K562 (cell line): ENCODE results near the gene SLC25A44. TPM values are rescaled to one million over a fixed set of nuclear protein-coding genes. Genes with fewer than 3 reads are reported as not detected.

Experiments used
- ATAC-seq: fragments of 200-7000 bp; cut with Tn5 transposase; 3 replicates; pipeline ENCODE4 v1.9.1; 2020; ENCODE audit warnings: moderate library complexity
- BruUV-seq: library from RNA; stranded (reverse); fragments of 400-500 nt; replicated peaks from 2 replicates; lab custom pipeline; 2021; lab: Mats Ljungman, UMichigan
- CTCF ChIA-PET: fragments of 300-600 bp; formaldehyde crosslinking; extraction: SDS; loops from one replicate; lab custom pipeline; 2021; ENCODE audit warnings: low intra/inter-chr PET ratio; lab: Yijun Ruan, JAX
- POLR2A ChIA-PET: fragments of 300-600, 350-650 bp; sonication (Branson Sonifier 250); formaldehyde crosslinking; extraction: SDS; loops from one replicate; lab custom pipeline; 2021; ENCODE audit warnings: antibody characterized with exemption, inconsistent platforms; lab: Yijun Ruan, JAX
- DNase-seq, 4 experiments: peaks; one replicate each; pipeline versions ENCODE4 v3.0.0 to v3.0.0-alpha.2; 2011 to 2018; ENCODE audit warnings: low spot score in 3 of 4, mixed read lengths in 3 of 4; ENCODE audit errors: extremely low read depth in 1 of 4
- FAIRE-seq: peaks from 2 replicates; lab custom pipeline; 2011; peaks lifted over from hg19 to GRCh38; lab: Jason Lieb, UNC
- H2AFZ ChIP-seq: 2 replicates; pipeline ENCODE4 v1.6.0; 2011; ENCODE audit warnings: low read depth, low read length, control low read depth, inconsistent platforms
- H3K27ac ChIP-seq: fragments of 200-600 bp; 3 replicates; pipeline ENCODE4 v1.8.0; 2011; ENCODE audit warnings: low read depth, mild to moderate bottlenecking, control low read depth, inconsistent platforms, low read length, moderate library complexity, mixed read lengths; ENCODE audit errors: extremely low read depth
- H3K27me3 ChIP-seq, 2 experiments: fragments of 300-600 bp in 1 of 2; 2 replicates in 1 of 2; 3 replicates in 1 of 2; pipeline versions ENCODE4 v1.6.0 to v1.8.0; 2011; ENCODE audit warnings: inconsistent platforms in 2 of 2, low read length in 2 of 2, mild to moderate bottlenecking in 1 of 2, mixed read lengths in 1 of 2, moderate library complexity in 1 of 2; ENCODE audit not compliant: control insufficient read depth in 2 of 2, insufficient read depth in 2 of 2
- H3K36me3 ChIP-seq: fragments of 300-600 bp; 3 replicates; pipeline ENCODE4 v1.8.0; 2011; ENCODE audit warnings: mild to moderate bottlenecking, low read length, inconsistent platforms; ENCODE audit not compliant: control insufficient read depth, insufficient read depth
- H3K4me1 ChIP-seq, 2 experiments: fragments of 200-600 bp in 1 of 2; replicated peaks in 1 of 2; 2 replicates in 1 of 2; 3 replicates in 1 of 2; pipeline versions ENCODE4 v1.5.1 to v1.8.0; 2011; ENCODE audit warnings: inconsistent platforms in 2 of 2, low read length in 2 of 2, mild to moderate bottlenecking in 1 of 2, mixed read lengths in 1 of 2, moderate library complexity in 1 of 2; ENCODE audit not compliant: control insufficient read depth in 2 of 2, insufficient read depth in 2 of 2
- H3K4me2 ChIP-seq: 2 replicates; pipeline ENCODE4 v1.6.1; 2011; ENCODE audit warnings: low read length, control low read depth, inconsistent platforms, mixed read lengths; ENCODE audit not compliant: insufficient read depth
- H3K4me3 ChIP-seq: fragments of 200-600 bp; sonication (generic), shearing (Covaris generic); 2 replicates; pipeline ENCODE4 v1.5.1; 2016; ENCODE audit warnings: control low read depth, inconsistent platforms
- H3K79me2 ChIP-seq: fragments of 200-600 bp; 3 replicates; pipeline ENCODE4 v1.8.0; 2011; ENCODE audit warnings: low read length, inconsistent platforms; ENCODE audit not compliant: control insufficient read depth, insufficient read depth
- H3K9ac ChIP-seq, 2 experiments: 2 replicates each; pipeline versions ENCODE4 v1.6.0 to v1.6.1; 2011; ENCODE audit warnings: low read depth in 2 of 2, low read length in 2 of 2, control low read depth in 1 of 2, inconsistent platforms in 1 of 2, mild to moderate bottlenecking in 1 of 2, mixed read lengths in 1 of 2; ENCODE audit not compliant: insufficient read depth in 1 of 2
- H3K9me1 ChIP-seq: one replicate; pipeline ENCODE4 v1.6.0; 2011; ENCODE audit warnings: inconsistent platforms, mild to moderate bottlenecking, low read length, moderate library complexity; ENCODE audit not compliant: control insufficient read depth, insufficient read depth
- H3K9me3 ChIP-seq: replicated peaks from 2 replicates; pipeline ENCODE4 v1.5.1; 2011; ENCODE audit warnings: low read depth, low read length, inconsistent platforms; ENCODE audit not compliant: control insufficient read depth, insufficient read depth
- H4K20me1 ChIP-seq: replicated peaks from 2 replicates; pipeline ENCODE4 v1.6.1; 2011; ENCODE audit warnings: low read length, inconsistent platforms, mixed read lengths; ENCODE audit not compliant: control insufficient read depth, insufficient read depth
- GATA2 ChIP-seq: sonication (generic); formaldehyde crosslinking; IDR thresholded peaks from 2 replicates; pipeline ENCODE4 v1.4.0; 2020; ENCODE audit warnings: mild to moderate bottlenecking, missing genetic modification reagents
- MCM5 ChIP-seq: fragments of 450-650 bp; IDR thresholded peaks from 2 replicates; pipeline ENCODE4 v1.6.1; 2016; ENCODE audit warnings: low read depth
- MTF1 ChIP-seq: fragments of 250-450 bp; sonication (Bioruptor Pico); IDR thresholded peaks from 2 replicates; pipeline ENCODE4 v1.9.0; 2021; ENCODE audit warnings: moderate library complexity, mild to moderate bottlenecking, inconsistent platforms, borderline replicate concordance
- SNIP1 ChIP-seq: fragments of 450-650 bp; IDR thresholded peaks from 2 replicates; pipeline ENCODE4 v1.7.1; 2017; ENCODE audit warnings: low read depth, mild to moderate bottlenecking
- STAT5A ChIP-seq: IDR thresholded peaks from 2 replicates; pipeline ENCODE4 v1.6.1; 2012; ENCODE audit warnings: low read length, inconsistent platforms, borderline replicate concordance
- ZBTB7A ChIP-seq: IDR thresholded peaks from 2 replicates; pipeline ENCODE4 v1.6.1; 2011; ENCODE audit warnings: low read depth, mild to moderate bottlenecking, low read length, moderate library complexity, borderline replicate concordance; ENCODE audit not compliant: control insufficient read depth
- ZFX ChIP-seq: sonication (generic); formaldehyde crosslinking; IDR thresholded peaks from 2 replicates; pipeline ENCODE4 v1.8.0; 2022; ENCODE audit warnings: mild to moderate bottlenecking, missing genetic modification reagents, moderate library complexity
- ZNF121 ChIP-seq: sonication (generic); formaldehyde crosslinking; conservative IDR thresholded peaks from 2 replicates; pipeline ENCODE4 v1.8.0; 2022; ENCODE audit warnings: missing genetic modification reagents
- ZNF143 ChIP-seq: sonication (generic); formaldehyde crosslinking; IDR thresholded peaks from 2 replicates; pipeline ENCODE4 v1.9.0; 2022; ENCODE audit warnings: mild to moderate bottlenecking, missing genetic modification reagents
- ZNF384 ChIP-seq: IDR thresholded peaks from 2 replicates; pipeline ENCODE4 v1.6.1; 2012; ENCODE audit warnings: low read depth, low read length, improper control_type of control experiment
- ZNF77 ChIP-seq: fragments of 250-450 bp; sonication (Bioruptor Pico); IDR thresholded peaks from 2 replicates; pipeline ENCODE4 v1.5.0; 2020
- ZNF830 ChIP-seq: fragments of 250-450 bp; sonication (Bioruptor Pico); IDR thresholded peaks from 2 replicates; pipeline ENCODE4 v1.5.0; 2021; ENCODE audit warnings: mild to moderate bottlenecking
- WGBS: fragments of 100-300 bp; shearing (Covaris generic); methylation state at CpG from one replicate; pipeline ENCODE4 v1.1.6; 2016; ENCODE audit warnings: low coverage, mixed read lengths; ENCODE audit not compliant: insufficient coverage; ENCODE audit errors: missing lambda C conversion rate; 5-methylcytosine and 5-hydroxymethylcytosine counted together
- in situ Hi-C: fragments of 300-500 bp; cut with MboI; formaldehyde crosslinking; loops from 4 replicates; pipeline ENCODE4 v1.15.0; 2018; ENCODE audit warnings: inconsistent platforms, mixed read lengths
- intact Hi-C: fragments of 100-400 bp; cut with micrococcal nuclease; formaldehyde crosslinking; loops from 2 replicates; pipeline ENCODE4 v1.14.2; 2022
- polyA plus RNA-seq, 8 experiments: library from polyadenylated mRNA; depleted of rRNA in 4 of 8; stranded (reverse) in 5 of 8; unstranded in 3 of 8; fragments of >200 nt; fragmentation: Nextera tagmentation in 2 of 8; fragmentation: Illumina TruSeq in 1 of 8; extraction: Ambion mirVana in 2 of 8; extraction: Trizol in 1 of 8; gene quantifications; 2 replicates each; pipeline versions ENCODE4 v1.2.1 to v1.2.3, GENCODE V29; 2011 to 2014; ENCODE audit warnings: inconsistent platforms in 1 of 8, missing spikeins in 1 of 8
- total RNA-seq, 7 experiments: library from RNA; depleted of rRNA in 6 of 7; stranded (reverse); fragments of >200 nt in 6 of 7; fragmentation: Illumina TruSeq in 2 of 7; extraction: Trizol in 2 of 7; gene quantifications; 2 replicates each; pipeline versions ENCODE4 v1.2.1 to v1.2.3, GENCODE V29; 2011 to 2021; ENCODE audit warnings: low replicate concordance in 1 of 7
- TF ChIP-seq, protein P1 (sequence below): fragments of 450-650 bp; formaldehyde crosslinking; IDR thresholded peaks from 2 replicates; pipeline ENCODE4 v1.4.0; 2022; ENCODE audit warnings: missing genetic modification characterization
- TF ChIP-seq, protein P2 (sequence below): fragments of 250-450 bp; sonication (Bioruptor Pico); IDR thresholded peaks from 2 replicates; pipeline ENCODE4 v1.4.0; 2020; ENCODE audit warnings: mild to moderate bottlenecking, moderate library complexity
- TF ChIP-seq, protein P3 (sequence below): fragments of 450-650 bp; formaldehyde crosslinking; conservative IDR thresholded peaks from 2 replicates; pipeline ENCODE4 v1.4.0; 2022; ENCODE audit warnings: mild to moderate bottlenecking, missing genetic modification characterization
- TF ChIP-seq, protein P4 (sequence below): IDR thresholded peaks from 2 replicates; pipeline ENCODE4 v1.6.1; 2011; ENCODE audit not compliant: insufficient read length; ENCODE audit errors: extremely low read depth

The SLC25A44 gene
- total and polyA plus RNA-seq, 9 of the 15 experiments (the other 6 are each of a cell fraction or from before 2014, with no cell fraction given): 4.4 to 22.8 (median 12.5) TPM

DNA sequence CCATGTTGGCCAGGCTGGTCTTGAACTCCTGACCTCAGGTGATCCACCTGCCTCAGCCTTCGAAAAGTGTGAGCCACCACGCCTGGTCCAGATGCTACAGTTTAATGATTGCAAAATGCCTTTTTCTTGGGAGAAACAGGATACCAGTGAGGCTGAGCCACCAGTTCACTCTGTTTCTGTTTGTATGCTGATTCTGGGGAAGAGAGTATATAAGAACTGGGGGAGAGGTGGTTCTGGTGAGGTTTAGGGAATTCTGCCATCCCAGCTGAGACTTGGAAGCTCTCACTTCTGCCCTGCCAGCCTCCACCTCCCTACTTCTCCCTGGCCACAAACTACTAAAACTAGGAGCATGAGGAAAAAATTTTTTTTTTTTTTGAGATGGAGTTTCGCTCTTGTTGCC, 10.8 kb downstream of the SLC25A44 start (continued):
- TF ChIP-seq ZNF77 (CRISPR knock-in tag) (no peak), ZNF830 (CRISPR knock-in tag) (no peak), ZNF121 (no peak), SNIP1 (no peak)
- TF ChIP-seq, protein P1, sequence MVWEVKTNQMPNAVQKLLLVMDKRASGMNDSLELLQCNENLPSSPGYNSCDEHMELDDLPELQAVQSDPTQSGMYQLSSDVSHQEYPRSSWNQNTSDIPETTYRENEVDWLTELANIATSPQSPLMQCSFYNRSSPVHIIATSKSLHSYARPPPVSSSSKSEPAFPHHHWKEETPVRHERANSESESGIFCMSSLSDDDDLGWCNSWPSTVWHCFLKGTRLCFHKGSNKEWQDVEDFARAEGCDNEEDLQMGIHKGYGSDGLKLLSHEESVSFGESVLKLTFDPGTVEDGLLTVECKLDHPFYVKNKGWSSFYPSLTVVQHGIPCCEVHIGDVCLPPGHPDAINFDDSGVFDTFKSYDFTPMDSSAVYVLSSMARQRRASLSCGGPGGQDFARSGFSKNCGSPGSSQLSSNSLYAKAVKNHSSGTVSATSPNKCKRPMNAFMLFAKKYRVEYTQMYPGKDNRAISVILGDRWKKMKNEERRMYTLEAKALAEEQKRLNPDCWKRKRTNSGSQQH (CRISPR knock-in tag): no peak

DNA sequence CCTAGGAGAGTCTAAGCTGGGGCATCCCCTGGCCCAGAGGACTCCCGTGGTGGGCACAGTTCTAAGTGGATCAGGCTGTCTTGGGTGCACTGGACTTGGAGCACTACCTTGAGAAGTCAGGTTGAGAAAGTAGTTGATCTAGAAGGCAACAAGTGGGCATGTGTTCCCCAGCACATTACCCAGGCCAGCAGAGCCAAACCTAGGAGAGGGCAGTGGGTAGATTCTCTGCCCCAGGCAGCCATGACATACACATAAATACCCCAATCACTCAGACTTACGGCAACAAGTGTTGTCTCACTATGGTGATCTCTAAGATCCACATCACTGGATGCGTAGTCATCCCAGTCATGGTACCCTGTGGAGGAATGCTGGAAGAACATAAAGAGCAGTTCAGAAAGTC, 17.3 kb downstream of the SLC25A44 start:
- FAIRE-seq (no peak), DNase-seq (no peak), ATAC-seq (no peak)
- ChIA-PET CTCF (no interaction called here), POLR2A (interaction anchor here (1.0 to 3.2 kb wide), 3 partner anchors 11 to 18 kb away, joined by 4 to 21 read pairs (median 9); partner anchors contain the start of gene SLC25A44)
- in situ Hi-C loops: no loop called here
- BruUV-seq: no TSS peak
- no peaks in the 10 kb centered on the region for H3K27me3 ChIP-seq
- no peak overlapping the region for H3K27ac ChIP-seq
- no peaks in the 10 kb centered on the region for H3K9me3 ChIP-seq
- peaks cover 63% of the 10 kb centered on the region for H3K36me3 ChIP-seq
- no peak overlapping the region for H3K4me2 ChIP-seq
- H3K4me1 ChIP-seq: peaks cover 11 to 13% of the 10 kb centered on the region in 2 experiments; a peak in 4 of 5 replicates
- H4K20me1 ChIP-seq: no peaks in the 10 kb centered on the region
- 80% methylated on average over 3 of the region's 3 CpGs for WGBS
- peaks cover 26% of the 10 kb centered on the region for H3K79me2 ChIP-seq
- no peak overlapping the region for H3K4me3 ChIP-seq
- H2AFZ ChIP-seq: no peak overlapping the region
- H3K9me1 ChIP-seq: no peaks in the 10 kb centered on the region
- intact Hi-C loops: loop anchor here (5.0 kb wide), 1 partner anchor 64 kb away; no protein-coding TSS in a partner anchor
- H3K9ac ChIP-seq: no peak overlapping the region; a peak in 1 of 4 replicates
- TF ChIP-seq ZNF384 (no peak), ZFX (CRISPR knock-in tag) (no peak), MCM5 (no peak), ZBTB7A (no peak), STAT5A (no peak), GATA2 (CRISPR knock-in tag) (no peak), ZNF143 (CRISPR knock-in tag) (no peak), MTF1 (CRISPR knock-in tag) (no peak)
- TF ChIP-seq, protein P2, sequence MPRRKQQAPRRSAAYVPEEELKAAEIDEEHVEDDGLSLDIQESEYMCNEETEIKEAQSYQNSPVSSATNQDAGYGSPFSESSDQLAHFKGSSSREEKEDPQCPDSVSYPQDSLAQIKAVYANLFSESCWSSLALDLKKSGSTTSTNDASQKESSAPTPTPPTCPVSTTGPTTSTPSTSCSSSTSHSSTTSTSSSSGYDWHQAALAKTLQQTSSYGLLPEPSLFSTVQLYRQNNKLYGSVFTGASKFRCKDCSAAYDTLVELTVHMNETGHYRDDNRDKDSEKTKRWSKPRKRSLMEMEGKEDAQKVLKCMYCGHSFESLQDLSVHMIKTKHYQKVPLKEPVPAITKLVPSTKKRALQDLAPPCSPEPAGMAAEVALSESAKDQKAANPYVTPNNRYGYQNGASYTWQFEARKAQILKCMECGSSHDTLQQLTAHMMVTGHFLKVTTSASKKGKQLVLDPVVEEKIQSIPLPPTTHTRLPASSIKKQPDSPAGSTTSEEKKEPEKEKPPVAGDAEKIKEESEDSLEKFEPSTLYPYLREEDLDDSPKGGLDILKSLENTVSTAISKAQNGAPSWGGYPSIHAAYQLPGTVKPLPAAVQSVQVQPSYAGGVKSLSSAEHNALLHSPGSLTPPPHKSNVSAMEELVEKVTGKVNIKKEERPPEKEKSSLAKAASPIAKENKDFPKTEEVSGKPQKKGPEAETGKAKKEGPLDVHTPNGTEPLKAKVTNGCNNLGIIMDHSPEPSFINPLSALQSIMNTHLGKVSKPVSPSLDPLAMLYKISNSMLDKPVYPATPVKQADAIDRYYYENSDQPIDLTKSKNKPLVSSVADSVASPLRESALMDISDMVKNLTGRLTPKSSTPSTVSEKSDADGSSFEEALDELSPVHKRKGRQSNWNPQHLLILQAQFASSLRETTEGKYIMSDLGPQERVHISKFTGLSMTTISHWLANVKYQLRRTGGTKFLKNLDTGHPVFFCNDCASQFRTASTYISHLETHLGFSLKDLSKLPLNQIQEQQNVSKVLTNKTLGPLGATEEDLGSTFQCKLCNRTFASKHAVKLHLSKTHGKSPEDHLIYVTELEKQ (CRISPR knock-in tag): no peak
- TF ChIP-seq, protein P3, sequence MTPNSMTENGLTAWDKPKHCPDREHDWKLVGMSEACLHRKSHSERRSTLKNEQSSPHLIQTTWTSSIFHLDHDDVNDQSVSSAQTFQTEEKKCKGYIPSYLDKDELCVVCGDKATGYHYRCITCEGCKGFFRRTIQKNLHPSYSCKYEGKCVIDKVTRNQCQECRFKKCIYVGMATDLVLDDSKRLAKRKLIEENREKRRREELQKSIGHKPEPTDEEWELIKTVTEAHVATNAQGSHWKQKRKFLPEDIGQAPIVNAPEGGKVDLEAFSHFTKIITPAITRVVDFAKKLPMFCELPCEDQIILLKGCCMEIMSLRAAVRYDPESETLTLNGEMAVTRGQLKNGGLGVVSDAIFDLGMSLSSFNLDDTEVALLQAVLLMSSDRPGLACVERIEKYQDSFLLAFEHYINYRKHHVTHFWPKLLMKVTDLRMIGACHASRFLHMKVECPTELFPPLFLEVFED (CRISPR knock-in tag): no peak
- TF ChIP-seq, protein P4, sequence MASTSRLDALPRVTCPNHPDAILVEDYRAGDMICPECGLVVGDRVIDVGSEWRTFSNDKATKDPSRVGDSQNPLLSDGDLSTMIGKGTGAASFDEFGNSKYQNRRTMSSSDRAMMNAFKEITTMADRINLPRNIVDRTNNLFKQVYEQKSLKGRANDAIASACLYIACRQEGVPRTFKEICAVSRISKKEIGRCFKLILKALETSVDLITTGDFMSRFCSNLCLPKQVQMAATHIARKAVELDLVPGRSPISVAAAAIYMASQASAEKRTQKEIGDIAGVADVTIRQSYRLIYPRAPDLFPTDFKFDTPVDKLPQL: no peak
